Skeletal muscle tissue (tissue), 4 donors: ENCODE measurements around the gene CXCL14. TPM values are rescaled to one million over a fixed set of nuclear protein-coding genes. Genes with fewer than 3 reads are reported as not detected.
"Not testable (repeated sequence)": the region's sequence is repeated elsewhere in the genome, so short reads cannot be mapped to it uniquely, and the experiment has no call there.

ENCODE experiments used
- H3K27ac ChIP-seq: one replicate; pipeline ENCODE4 v1.7.0; 2013; ENCODE audit warnings: mild to moderate bottlenecking, low read depth, low read length, inconsistent platforms
- H3K27me3 ChIP-seq, 3 donors: one replicate each; pipeline ENCODE4 v1.7.0; 2013; ENCODE audit warnings: low read length in 3 of 3; ENCODE audit not compliant: control insufficient read depth in 3 of 3, insufficient read depth in 3 of 3
- H3K36me3 ChIP-seq, 3 donors: one replicate each; pipeline ENCODE4 v1.7.0; 2013; ENCODE audit warnings: low read length in 3 of 3; ENCODE audit not compliant: control insufficient read depth in 3 of 3, insufficient read depth in 3 of 3
- H3K4me1 ChIP-seq, 3 donors: one replicate each; pipeline ENCODE4 v1.7.0; 2013; ENCODE audit warnings: low read length in 3 of 3, mild to moderate bottlenecking in 3 of 3; ENCODE audit not compliant: control insufficient read depth in 3 of 3, insufficient read depth in 3 of 3
- H3K4me3 ChIP-seq, 3 donors: one replicate each; pipeline ENCODE4 v1.7.0; 2013; ENCODE audit warnings: low read length in 3 of 3
- H3K9ac ChIP-seq, 3 donors: one replicate each; pipeline ENCODE4 v1.7.0; 2013; ENCODE audit warnings: low read length in 3 of 3, mild to moderate bottlenecking in 3 of 3, moderate library complexity in 2 of 3, low read depth in 1 of 3
- H3K9me3 ChIP-seq, 3 donors: one replicate each; pipeline ENCODE4 v1.7.0; 2013; ENCODE audit warnings: low read length in 3 of 3; ENCODE audit not compliant: control insufficient read depth in 3 of 3
- total RNA-seq: library from RNA; depleted of rRNA; stranded (reverse); fragments of >200 nt; gene quantifications from one replicate; pipeline ENCODE4 v1.2.3, GENCODE V29; 2014
- donor health status: Osteomylitis.

The CXCL14 gene
- total RNA-seq, 1 donor from 2014 or later: 19.8 TPM

DNA sequence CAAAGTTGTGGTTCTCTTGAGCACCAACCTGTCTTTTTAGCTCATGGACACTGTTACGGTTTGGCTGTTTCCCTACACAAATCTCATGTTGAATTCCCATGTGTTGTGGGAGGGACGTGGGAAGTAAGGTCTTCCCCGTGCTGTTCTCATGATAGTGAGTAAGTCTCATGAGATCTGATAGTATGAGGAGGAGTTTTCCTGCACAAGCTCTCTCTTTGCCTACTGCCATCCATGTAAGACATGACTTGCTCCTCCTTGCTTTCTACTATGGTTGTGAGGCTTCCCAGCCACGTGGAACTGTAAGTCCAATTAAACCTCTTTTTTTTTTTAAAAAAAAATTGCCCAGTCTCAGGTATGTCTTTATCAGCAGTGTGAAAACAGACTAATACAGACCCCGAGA is 49.2 kb downstream of the CXCL14 start:
- H3K27me3 ChIP-seq: peaks cover 34 to 38% (median 37%) of the 10 kb centered on the region in 3 donors
- not testable (repeated sequence) for H3K9ac ChIP-seq, H3K4me3 ChIP-seq, H3K4me1 ChIP-seq, H3K27ac ChIP-seq, H3K9me3 ChIP-seq, H3K36me3 ChIP-seq

DNA sequence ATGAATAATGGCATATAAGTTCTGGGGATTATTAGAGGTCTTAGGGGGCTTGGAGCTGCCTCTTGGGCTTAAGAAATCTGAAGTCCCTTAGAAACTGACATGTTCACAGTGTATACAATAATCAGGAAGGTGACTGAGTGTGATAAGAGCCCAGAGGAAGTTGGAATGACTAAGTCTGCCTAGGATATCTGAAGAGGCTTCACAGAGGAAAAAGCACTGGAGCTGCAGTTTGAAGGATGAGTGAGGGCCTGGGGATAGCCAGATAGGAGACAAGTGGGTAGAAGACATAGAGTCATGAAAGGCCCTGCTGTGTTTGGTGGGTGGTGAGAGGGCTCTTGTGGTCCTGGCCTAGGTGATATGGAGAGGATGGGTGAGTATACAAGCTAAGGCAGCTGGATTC is 51.9 kb downstream of the CXCL14 start:
- H3K4me1 ChIP-seq: no peaks in the 10 kb centered on the region
- H3K27ac ChIP-seq: no peak overlapping the region
- H3K36me3 ChIP-seq: no peaks in the 10 kb centered on the region
- peaks cover 9 to 15% (median 14%) of the 10 kb centered on the region in 3 donors for H3K27me3 ChIP-seq
- no peak overlapping the region for H3K9ac ChIP-seq
- H3K9me3 ChIP-seq: no peaks in the 10 kb centered on the region
- no peak overlapping the region for H3K4me3 ChIP-seq

DNA sequence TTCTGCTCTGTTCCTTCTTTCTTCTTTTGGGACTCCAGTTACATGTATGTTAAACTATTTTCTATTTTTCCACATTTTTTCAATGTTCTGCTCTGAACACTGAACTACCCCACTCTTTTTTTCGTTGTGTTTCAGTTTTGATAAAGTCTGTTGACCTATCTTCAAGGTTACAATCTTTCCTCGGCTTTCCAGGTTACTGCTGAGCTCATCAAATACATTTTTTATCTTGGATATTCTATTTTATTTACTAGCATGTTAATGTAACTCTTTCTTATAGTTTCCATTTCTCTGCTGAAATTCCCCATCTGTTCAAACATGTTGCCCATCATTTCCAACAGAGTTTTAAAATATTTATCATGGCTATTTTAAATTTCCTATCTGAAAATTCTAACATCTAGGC is 56.8 kb downstream of the CXCL14 start:
- peaks cover 0 to 3% (median 0%) of the 10 kb centered on the region in 3 donors for H3K9me3 ChIP-seq
- H3K27ac ChIP-seq: no peak overlapping the region
- no peaks in the 10 kb centered on the region for H3K36me3 ChIP-seq
- H3K4me1 ChIP-seq: no peaks in the 10 kb centered on the region
- no peak overlapping the region for H3K9ac ChIP-seq
- no peak overlapping the region for H3K4me3 ChIP-seq
- peaks cover 7 to 18% (median 7%) of the 10 kb centered on the region in 3 donors for H3K27me3 ChIP-seq

Other genes starting within 250 kb of the CXCL14 start
- gene MACROH2A1, start 179.8 kb downstream of the CXCL14 start, total RNA-seq: 86.1 TPM
- not detected for gene DCANP1, start 131.6 kb downstream of the CXCL14 start, total RNA-seq
- 0.52 TPM for gene TIFAB, start 126.6 kb downstream of the CXCL14 start, total RNA-seq
- gene NEUROG1, start 43.0 kb downstream of the CXCL14 start, total RNA-seq: not detected